ENCODE results near the gene FAM227A. TPM values are rescaled to one million over a fixed set of nuclear protein-coding genes. Genes with fewer than 3 reads are reported as not detected.

The FAM227A gene
- total and polyA plus RNA-seq, 2 of the 13 experiments (the other 11 are each of a cell fraction or from before 2014, with no cell fraction given), result 1.0 to 1.5 TPM

- peak; percentile 87 for TF ChIP-seq AHR (CRISPR knock-in tag; IDR thresholded peaks at IDR 0.05)
- peak; percentile 63 for TF ChIP-seq ZNF143 (CRISPR knock-in tag; IDR thresholded peaks at IDR 0.05)
- no peak; a peak in 1 of 4 replicates for TF ChIP-seq EP300 (IDR thresholded peaks at IDR 0.05; ENCODE audit: low read depth in 2 of 2, low read length in 2 of 2)
- peak; percentile 71 for TF ChIP-seq EP300 (CRISPR knock-in tag; IDR thresholded peaks at IDR 0.05; ENCODE audit: borderline replicate concordance)
- peak; percentile 92 for TF ChIP-seq IRF9 (CRISPR knock-in tag; IDR thresholded peaks at IDR 0.05; ENCODE audit: borderline replicate concordance)
- TF ChIP-seq ARID4A (CRISPR knock-in tag; IDR thresholded peaks at IDR 0.05; ENCODE audit: borderline replicate concordance), result peak; percentile 96
- no peak for TF ChIP-seq CENPT (CRISPR knock-in tag; IDR thresholded peaks at IDR 0.05; ENCODE audit: low read depth)
- peak; percentile 97 for TF ChIP-seq ZNF142 (CRISPR knock-in tag; IDR thresholded peaks at IDR 0.05)
- peak; percentile 96 for TF ChIP-seq KMT2B (CRISPR knock-in tag; IDR thresholded peaks at IDR 0.05)
- peak; percentile 95 for TF ChIP-seq HOXA5 (CRISPR knock-in tag; IDR thresholded peaks at IDR 0.05)
- TF ChIP-seq TFDP1 (CRISPR knock-in tag; IDR thresholded peaks at IDR 0.05; ENCODE audit: borderline replicate concordance), result peak; percentile 50; the same call in 1 of the 2 replicates
Observed at GRCh38 chr22:38681582-38682335, 25.6 kb upstream of the FAM227A start, which contains the start of gene TOMM22 (continued).

Measured in HepG2 (cell line).